Suprapubic skin (tissue), 4 donors: ENCODE data around the gene CRACDL.

Source experiments
- EP300 ChIP-seq: sonication (generic); formaldehyde crosslinking; IDR thresholded peaks from one replicate; pipeline ENCODE4 v1.6.1; 2017; ENCODE audit warnings: antibody characterized with exemption
- POLR2A ChIP-seq, 2 donors: fragments of 450-650 bp; IDR thresholded peaks; one replicate each; pipeline ENCODE4 v1.6.1; 2017; ENCODE audit warnings: antibody characterized with exemption in 2 of 2, mild to moderate bottlenecking in 2 of 2, moderate library complexity in 2 of 2
- POLR2AphosphoS5 ChIP-seq, 3 donors: sonication (generic); formaldehyde crosslinking; IDR thresholded peaks; one replicate each; pipeline ENCODE4 v1.6.1; 2017; ENCODE audit warnings: antibody characterized with exemption in 3 of 3
- TF ChIP-seq, protein P1 (sequence below), 2 donors: fragments of 200-600 bp in 1 of 2; fragments of 450-650 bp in 1 of 2; sonication (generic) in 1 of 2; IDR thresholded peaks; one replicate each; pipeline ENCODE4 v1.5.1; 2016 to 2019; ENCODE audit warnings: antibody characterized with exemption in 2 of 2, mild to moderate bottlenecking in 1 of 2, moderate library complexity in 1 of 2

DNA sequence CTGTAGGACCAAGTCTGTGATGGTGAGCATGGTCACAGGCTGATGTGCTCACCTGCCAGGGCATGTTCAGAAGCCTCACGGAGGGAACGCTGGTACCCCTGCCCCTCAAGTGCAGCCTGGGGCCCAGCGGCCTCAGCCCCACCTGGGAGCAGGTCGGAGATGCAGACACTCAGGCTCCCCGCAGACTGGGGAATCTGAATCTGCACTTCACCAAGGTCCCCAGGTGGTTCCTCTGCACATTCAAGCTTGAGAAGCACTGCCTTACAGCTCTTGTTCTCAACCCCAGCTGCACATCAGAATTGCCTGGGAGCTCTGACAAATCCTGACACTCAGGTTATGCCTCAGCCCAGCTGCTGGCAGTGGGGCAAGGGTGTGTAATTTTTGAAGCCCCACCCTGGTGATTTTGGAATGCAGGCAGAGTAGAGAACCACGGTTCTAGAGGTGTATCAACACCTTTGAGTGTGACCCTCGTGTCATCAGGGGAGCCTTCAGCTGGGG, 54.8 kb downstream of the CRACDL start:
- TF ChIP-seq POLR2AphosphoS5 (IDR thresholded peaks at IDR 0.05) = no peak
- TF ChIP-seq, protein P1, sequence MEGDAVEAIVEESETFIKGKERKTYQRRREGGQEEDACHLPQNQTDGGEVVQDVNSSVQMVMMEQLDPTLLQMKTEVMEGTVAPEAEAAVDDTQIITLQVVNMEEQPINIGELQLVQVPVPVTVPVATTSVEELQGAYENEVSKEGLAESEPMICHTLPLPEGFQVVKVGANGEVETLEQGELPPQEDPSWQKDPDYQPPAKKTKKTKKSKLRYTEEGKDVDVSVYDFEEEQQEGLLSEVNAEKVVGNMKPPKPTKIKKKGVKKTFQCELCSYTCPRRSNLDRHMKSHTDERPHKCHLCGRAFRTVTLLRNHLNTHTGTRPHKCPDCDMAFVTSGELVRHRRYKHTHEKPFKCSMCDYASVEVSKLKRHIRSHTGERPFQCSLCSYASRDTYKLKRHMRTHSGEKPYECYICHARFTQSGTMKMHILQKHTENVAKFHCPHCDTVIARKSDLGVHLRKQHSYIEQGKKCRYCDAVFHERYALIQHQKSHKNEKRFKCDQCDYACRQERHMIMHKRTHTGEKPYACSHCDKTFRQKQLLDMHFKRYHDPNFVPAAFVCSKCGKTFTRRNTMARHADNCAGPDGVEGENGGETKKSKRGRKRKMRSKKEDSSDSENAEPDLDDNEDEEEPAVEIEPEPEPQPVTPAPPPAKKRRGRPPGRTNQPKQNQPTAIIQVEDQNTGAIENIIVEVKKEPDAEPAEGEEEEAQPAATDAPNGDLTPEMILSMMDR (IDR thresholded peaks at IDR 0.05) = no peak
- TF ChIP-seq POLR2A (IDR thresholded peaks at IDR 0.05) = no peak
- no peak for TF ChIP-seq EP300
